HG02642 (cell line): ENCODE measurements around the gene WFDC8.

Source experiments
- ATAC-seq: cut with Tn5 transposase; IDR thresholded peaks from one replicate; pipeline ENCODE4 v1.9.1; 2021; ENCODE audit warnings: mild to moderate bottlenecking; ENCODE audit not compliant: unreplicated experiment, poor library complexity

The WFDC8 gene

DNA sequence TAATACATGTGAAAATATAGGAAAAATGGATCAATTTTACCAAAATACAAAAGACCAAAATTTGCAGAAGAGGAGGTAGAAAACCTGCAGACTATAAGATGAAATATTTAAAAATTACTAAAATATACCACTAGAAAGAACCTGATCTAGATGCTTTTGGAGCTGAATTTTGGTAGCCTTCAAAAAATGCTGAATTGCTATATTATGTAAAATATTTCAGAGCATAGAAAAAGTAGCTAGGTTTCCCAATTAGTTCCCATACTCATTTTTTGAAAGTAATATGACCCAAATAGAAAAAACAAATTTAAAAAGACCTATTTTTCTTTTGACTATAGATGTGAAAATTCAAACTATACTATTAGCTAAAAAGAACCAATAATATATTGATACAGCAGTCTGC is 28.3 kb downstream of the WFDC8 start:
- ATAC-seq = no peak

- ATAC-seq = no peak
These were observed 30.7 kb downstream of the WFDC8 start for GRCh38 chr20:45548410-45548809.

DNA sequence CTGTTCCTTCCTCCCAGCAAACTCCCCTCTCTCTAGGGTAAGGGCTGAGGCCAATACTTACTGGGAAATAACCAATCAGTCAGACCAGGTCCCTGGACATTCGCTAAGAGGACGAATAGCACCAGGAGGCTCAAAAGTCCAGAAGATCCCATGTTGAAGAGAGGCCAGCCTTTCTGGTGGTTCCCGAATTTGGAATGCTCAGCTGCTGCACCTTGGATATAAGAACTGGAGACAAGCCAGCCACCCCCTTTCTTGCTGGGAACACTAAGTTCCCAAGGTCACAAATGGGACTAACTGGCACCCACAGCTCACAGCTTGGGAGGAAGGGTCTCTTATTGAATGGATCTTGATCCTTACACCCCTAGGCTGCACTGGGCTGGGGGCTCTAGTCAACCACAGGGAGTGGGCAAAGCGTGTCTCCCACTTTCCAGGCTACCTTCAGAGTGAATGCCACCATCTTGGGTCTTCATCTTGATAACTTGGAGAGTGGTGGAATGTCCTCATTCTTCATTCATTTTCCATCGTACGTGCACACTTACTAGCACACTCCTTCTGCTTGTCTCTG is 31.8 kb downstream of the WFDC8 start, which contains the start of gene EPPIN:
EPPIN (minus strand) TSS at position 196 of the 565 bp plus-strand sequence; CDS start at position 152, 44 bp downstream.
- no peak for ATAC-seq

DNA sequence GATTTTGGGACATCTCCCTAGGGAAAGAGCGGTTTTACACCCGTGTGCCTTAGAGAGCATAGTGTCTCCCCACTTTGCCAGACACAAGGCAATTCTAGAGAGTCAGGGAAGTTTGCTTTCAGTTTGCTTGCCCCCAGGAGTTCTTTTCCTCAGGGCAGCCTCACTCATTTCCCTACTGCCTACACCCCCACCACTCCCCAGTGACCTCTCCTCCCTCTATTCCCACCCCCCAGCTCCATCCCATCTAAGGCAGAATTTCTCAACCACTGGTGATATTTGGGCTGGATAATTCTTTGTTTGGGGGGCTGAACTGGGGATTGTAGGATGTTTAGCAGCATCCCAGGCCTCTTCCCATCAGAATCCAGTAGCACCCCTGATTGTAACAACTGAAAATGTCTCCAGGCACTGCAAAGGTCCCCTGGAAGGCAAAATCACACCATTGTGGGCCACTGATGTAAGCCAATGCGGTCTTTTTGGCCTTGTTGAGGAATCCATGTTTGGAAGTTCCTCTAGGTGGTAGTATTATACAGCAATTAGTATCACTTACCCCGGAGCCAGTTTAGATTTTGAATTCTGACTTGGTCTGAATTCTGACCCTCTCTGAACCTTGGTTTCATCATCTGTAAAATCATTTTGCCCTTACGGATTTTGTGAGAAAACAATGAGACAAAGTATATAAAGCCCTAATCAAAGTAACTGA is 33.2 kb downstream of the WFDC8 start:
- ATAC-seq = no peak

- ATAC-seq = no peak
These were observed 33.7 kb downstream of the WFDC8 start for GRCh38 chr20:45545351-45545750.

DNA sequence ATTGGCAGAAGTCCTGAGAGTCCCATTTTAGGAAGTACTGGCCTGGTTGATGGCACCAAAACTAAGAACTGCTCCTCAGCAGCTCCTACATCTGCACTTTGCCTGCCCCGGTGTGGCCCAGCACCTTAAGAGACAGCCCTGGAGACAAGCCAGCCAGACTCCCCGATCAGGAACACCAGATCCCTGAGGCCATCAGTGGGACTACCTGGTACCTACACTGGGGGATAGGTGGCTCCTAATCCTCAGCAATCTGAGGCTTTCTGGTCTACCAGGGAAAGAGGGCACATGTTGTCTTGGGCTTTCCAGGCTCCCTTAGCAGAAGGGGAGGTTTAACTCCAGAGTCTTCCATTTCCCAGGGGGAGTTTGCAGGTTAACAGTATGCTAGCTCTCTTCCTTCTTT is 39.7 kb downstream of the WFDC8 start, which contains the start of gene WFDC6:
WFDC6 (minus strand) TSS at position 101 of the 400 bp plus-strand sequence; CDS start at position 26, 75 bp downstream.
- no peak for ATAC-seq

DNA sequence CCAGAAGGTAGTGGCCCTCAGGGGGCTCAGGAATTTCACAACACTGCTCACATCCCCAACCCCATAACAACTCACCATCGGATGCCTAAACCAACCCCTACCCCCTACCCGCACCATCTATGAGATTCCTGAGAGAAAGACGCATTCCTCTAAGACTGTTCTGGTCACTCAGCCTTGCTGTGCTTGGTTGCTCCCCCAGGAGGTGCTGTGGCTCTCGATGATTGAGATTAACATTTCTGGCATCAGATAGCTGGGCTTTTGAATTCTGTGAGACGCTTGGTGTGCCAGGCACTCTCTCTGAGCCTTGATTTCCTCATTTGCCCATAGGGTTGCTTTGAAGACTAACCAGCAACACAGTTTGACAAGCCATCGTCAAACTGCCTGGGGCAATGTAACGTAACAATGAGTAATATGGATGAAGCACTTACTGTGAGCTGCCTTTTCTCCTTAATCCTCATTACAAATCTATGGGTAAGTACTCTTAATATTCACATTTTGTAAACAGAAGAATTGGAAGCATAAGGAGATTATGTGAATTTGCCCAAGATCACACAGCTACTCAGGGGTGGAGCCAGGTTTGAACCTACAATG is 40.8 kb downstream of the WFDC8 start:
- ATAC-seq = no peak

DNA sequence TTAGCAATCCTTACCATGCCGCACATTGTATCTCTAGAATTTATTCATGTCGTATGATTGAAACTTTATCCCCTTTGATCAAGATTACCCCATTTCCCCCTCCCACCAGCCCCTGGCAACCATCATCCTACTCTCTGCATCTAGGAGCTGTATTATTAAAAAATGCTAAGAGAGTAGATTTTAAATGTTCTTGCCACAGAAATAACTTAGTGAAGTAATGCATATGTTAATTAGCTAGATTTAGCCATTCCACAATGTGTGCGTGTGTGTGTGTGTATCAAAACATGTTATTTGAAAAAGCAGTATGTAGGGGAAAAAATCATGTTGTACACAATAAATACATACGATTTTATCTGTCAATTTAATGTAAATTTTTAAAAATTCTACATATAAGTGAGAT is 51.8 kb downstream of the WFDC8 start:
- no peak for ATAC-seq

- no peak for ATAC-seq
These were observed 55.3 kb downstream of the WFDC8 start for GRCh38 chr20:45523821-45524220.

DNA sequence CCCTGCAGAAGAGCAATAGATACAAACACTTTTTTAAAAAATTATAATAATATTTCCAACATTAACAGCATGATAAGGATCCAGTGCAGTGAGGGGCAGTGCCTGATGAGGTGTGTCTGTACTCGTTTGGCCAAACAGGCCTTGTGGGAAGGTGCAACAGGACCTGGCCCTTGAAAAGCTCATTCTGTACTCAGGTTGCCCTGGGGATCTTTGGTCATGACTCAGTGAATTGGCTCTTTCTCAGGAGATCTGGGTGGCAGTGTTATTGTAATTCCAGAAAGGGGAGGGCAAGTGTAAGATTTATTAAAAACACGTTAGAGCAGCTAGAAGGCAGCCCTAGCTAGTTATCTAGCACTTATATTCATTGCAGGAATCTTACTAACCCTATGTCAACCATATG is 60.8 kb downstream of the WFDC8 start:
- no peak for ATAC-seq

DNA sequence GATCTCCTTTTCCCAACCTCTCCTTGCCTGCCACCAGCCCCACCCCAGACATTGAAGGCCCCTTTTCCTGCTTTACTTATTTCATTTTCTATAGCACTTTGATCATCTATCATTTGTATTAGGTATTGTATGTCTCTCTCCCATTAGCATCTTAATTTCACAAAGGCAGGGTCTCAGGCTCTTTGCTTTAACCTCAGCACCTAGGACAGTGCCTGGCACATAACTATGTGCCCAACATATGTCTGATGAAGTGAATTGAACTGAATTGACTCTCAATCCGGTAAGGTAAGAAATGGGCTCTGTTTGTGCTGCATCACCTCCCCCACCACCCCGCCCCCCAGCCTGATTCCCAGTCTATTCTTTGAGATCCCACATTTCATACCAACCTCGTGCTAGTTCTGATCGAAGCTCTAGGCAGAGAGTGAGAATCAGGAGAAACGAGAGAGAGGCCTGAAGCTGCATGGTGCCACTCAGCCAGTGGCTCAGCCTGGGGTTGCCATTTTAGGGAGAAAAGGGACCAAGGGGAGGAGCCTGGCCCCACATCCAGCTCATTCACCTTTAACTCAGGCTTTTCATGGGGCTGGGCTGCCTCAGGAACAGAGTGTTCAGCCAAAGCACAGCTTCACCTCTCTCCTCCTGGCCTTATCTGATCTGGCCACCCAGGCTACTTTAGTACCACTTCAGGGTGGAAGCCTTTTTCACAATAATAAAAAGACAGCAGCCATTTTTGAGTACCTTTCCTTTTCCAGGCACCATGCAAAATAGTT is 63.8 kb downstream of the WFDC8 start, which contains the start of gene SPINT3:
SPINT3 (minus strand) TSS at position 476 of the 767 bp plus-strand sequence; CDS start at position 462, 14 bp downstream.
- ATAC-seq = no peak

GRCh38 chr20:45510242-45510862 is 68.7 kb downstream of the WFDC8 start:
- ATAC-seq = no peak

- no peak for ATAC-seq
These were observed 70.0 kb downstream of the WFDC8 start for GRCh38 chr20:45509091-45509490.

DNA sequence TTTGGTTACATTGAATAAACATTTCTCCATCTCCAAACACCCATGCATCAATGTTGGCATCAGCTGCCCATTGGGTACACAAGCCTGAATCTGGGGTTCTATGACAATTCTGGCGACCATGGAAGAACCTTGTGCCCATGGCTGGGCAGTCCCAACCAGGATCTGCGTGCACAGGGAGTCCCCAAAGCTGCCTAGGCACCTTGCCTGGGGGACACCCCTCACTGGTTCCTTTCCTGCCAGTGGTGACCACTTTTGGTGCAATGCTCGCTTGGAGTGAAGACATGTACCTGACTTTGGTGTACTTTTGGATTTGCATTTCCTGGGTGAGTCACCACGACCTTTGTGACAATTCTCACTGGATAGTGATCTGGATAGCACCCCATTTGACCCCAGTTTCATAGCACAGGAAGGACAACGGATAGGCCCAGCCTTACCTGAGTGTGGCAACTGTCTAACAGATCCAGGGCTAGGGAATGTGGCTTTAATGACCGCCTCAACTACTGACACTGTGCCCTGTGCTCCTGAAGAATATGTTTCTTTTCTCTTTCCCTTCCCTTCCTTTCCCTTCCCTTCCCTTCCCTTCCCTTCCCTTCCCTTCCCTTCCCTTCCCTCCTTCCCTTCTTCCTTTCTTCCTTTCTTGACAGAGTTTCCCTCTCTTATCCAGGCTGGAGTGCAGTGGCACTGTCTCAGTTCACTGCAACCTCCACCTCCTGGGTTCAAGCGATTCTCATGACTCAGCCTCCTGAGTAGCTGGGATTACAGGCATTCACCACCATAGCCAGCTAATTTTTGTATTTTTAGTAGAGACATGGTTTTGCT is 70.8 kb downstream of the WFDC8 start:
- no peak for ATAC-seq

DNA sequence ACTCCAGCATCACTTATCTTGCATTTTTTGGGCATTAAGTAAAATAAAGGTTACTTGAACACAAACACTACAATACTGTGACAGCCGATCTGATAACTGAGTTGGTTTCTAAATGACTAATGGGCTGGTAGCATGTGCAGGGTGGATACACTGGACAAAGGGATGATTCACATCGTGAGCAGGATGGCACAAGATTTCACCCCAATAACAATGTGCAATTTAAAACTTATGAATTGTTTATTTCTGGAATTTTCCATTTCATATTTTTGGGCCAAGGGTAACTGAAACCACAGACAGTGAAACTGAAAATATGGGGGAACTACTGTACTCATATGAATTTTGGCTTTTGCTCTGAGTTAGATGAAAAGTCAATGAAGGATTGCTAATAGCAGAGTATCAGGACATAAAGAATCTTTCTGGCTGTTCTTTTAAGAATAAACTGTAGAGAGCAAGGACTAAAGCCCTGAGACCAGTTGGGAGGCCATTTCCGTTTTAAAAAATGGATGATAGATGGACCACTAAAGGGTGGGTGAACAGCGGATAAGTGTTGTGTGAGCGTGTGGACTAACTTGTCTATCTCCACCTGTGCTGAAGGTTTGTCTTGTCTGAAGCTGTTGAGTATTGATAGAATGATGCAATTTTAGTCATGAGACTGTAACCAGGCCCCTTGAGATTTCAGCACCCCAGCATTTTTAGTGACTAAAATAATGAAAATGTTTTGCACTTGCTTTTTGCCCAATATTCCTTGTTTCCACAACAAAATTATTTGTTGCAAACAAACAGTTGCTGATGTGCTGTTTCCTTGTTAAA is 71.9 kb downstream of the WFDC8 start:
- no peak for ATAC-seq

DNA sequence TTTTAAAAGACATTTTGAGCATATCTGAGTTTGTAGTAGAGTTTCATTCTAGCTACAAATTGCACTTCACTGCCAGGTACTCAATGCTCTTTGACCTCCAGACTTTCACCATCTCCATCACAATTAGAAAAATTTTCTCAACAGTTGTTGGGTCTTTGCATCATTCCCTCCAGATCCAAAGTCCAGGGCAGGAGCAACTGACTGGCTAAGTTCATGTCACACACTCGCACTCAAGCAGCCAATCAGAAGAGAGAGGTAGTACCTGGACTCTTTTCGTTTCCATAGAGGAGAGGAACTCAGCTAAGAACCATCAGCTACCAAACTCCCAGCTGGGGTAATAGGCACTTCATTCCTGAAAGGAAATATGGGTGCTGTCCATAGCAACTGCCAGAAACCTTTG is 72.7 kb downstream of the WFDC8 start:
- no peak for ATAC-seq

DNA sequence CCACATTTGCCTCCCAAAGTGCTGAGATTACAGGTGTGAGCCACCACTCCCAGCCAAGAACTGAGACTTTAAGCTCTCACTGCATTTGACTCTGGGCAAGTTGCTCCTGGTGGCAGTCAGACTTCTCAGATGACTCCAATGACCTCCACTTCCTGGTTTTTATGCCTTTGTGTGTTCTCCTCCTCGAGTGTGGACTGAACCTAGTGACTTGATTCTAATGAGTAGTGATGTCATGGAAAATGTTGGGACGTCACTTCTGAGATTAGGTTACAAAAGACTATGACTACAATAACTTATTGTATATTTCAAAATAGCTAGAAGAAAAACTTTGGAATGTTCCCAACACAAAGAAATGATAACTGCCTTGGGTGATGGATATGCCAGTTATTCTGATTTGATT is 75.7 kb downstream of the WFDC8 start:
- no peak for ATAC-seq

DNA sequence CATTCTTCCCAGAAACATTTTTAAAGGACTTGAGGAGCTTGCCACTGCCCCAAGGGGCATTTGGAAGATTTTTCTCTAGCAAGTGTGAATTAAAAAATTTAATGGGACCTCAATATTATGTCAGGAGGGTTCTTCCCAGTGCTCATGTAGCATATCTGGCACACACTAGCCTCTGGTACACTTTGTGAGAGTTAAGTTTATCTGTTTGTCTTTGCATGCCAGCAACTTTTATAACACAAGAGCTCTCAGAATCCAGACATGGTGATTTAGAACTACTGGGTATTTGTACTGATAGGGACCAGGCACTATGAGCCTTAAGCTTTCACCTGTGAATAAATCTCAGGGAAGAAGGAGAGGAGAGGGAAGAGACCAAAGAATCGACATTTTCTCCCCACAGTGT is 76.5 kb downstream of the WFDC8 start:
- no peak for ATAC-seq
